Hematopoietic multipotent progenitor cell treated with erythropoietin and hydrocortisone succinate and interleukin-3 and kit ligand, for 6 days (in vitro differentiated cells): ENCODE results near the gene MEG3.

Source experiments
- DNase-seq: peaks from one replicate; pipeline ENCODE4 v3.0.0-alpha.2; 2015

Gene MEG3

GRCh38 chr14:100834794-100835547 is 9.1 kb downstream of the MEG3 start:
- no peak for DNase-seq

- no peak for DNase-seq
Measured at GRCh38 chr14:100835548-100836310, 9.8 kb downstream of the MEG3 start.

- DNase-seq: no peak
Measured at GRCh38 chr14:100836311-100836805, 10.4 kb downstream of the MEG3 start.

- no peak for DNase-seq
Measured at GRCh38 chr14:100836941-100837804, 11.3 kb downstream of the MEG3 start.

- no peak for DNase-seq
Measured at GRCh38 chr14:100837805-100838350, 12.0 kb downstream of the MEG3 start.

GRCh38 chr14:100838493-100839314 is 12.8 kb downstream of the MEG3 start:
- no peak for DNase-seq

GRCh38 chr14:100839315-100839585 is 13.3 kb downstream of the MEG3 start:
- DNase-seq: no peak

- no peak for DNase-seq
Measured at GRCh38 chr14:100839681-100840111, 13.8 kb downstream of the MEG3 start.

GRCh38 chr14:100840286-100841065 is 14.6 kb downstream of the MEG3 start:
- no peak for DNase-seq

- DNase-seq: no peak
Measured at GRCh38 chr14:100841066-100841760, 15.3 kb downstream of the MEG3 start.

- DNase-seq: no peak
Measured at GRCh38 chr14:100841761-100842403, 16.0 kb downstream of the MEG3 start.

- no peak for DNase-seq
Measured at GRCh38 chr14:100842799-100843198, 16.9 kb downstream of the MEG3 start.

GRCh38 chr14:100844082-100844408 is 18.1 kb downstream of the MEG3 start:
- no peak for DNase-seq

GRCh38 chr14:100844421-100844820 is 18.5 kb downstream of the MEG3 start:
- no peak for DNase-seq

GRCh38 chr14:100844846-100845245 is 18.9 kb downstream of the MEG3 start:
- no peak for DNase-seq

GRCh38 chr14:100845341-100845740 is 19.4 kb downstream of the MEG3 start:
- no peak for DNase-seq

GRCh38 chr14:100846309-100846859 is 20.5 kb downstream of the MEG3 start:
- no peak for DNase-seq

GRCh38 chr14:100849115-100849781 is 23.3 kb downstream of the MEG3 start:
- DNase-seq: no peak

GRCh38 chr14:100850841-100851585 is 25.1 kb downstream of the MEG3 start:
- peak; percentile 90 for DNase-seq
